GM12878 (cell line): ENCODE results near the gene HMGN4. TPM values are rescaled to one million over a fixed set of nuclear protein-coding genes. Genes with fewer than 3 reads are reported as not detected.

ENCODE experiments used
- CEBPB ChIP-seq, 2 experiments: fragments of 150-350 bp in 1 of 2; IDR thresholded peaks; 2 replicates each; pipeline ENCODE4 v1.6.1; 2012 to 2014; ENCODE audit warnings: low read depth in 2 of 2, low read length in 2 of 2, borderline replicate concordance in 1 of 2, inconsistent platforms in 1 of 2
- CREM ChIP-seq: IDR thresholded peaks from 2 replicates; pipeline ENCODE4 v1.6.1; 2014; ENCODE audit warnings: antibody characterized with exemption, low read depth
- DPF2 ChIP-seq: fragments of 450-650 bp; IDR thresholded peaks from 2 replicates; pipeline ENCODE4 v1.6.1; 2017; ENCODE audit warnings: mild to moderate bottlenecking
- EED ChIP-seq: sonication (generic); IDR thresholded peaks from 2 replicates; pipeline ENCODE4 v1.6.1; 2016; ENCODE audit warnings: antibody characterized with exemption, low read depth
- EZH2 ChIP-seq: IDR thresholded peaks from 2 replicates; pipeline ENCODE4 v1.6.1; 2012; ENCODE audit warnings: low read depth, mild to moderate bottlenecking, control low read depth, inconsistent platforms, low read length, borderline replicate concordance; ENCODE audit not compliant: control insufficient read depth
- GABPA ChIP-seq: IDR thresholded peaks from 2 replicates; pipeline ENCODE4 v1.6.1; 2014; ENCODE audit warnings: antibody characterized with exemption, low read depth, mild to moderate bottlenecking, inconsistent platforms
- GATAD2B ChIP-seq: fragments of 450-650 bp; conservative IDR thresholded peaks from 2 replicates; pipeline ENCODE4 v1.6.1; 2017; ENCODE audit warnings: low read depth, mild to moderate bottlenecking, moderate library complexity
- HDAC2 ChIP-seq: fragments of 200-600 bp; sonication (generic); IDR thresholded peaks from 2 replicates; pipeline ENCODE4 v1.6.1; 2017
- HSF1 ChIP-seq: fragments of 150-350 bp; IDR thresholded peaks from 2 replicates; pipeline ENCODE4 v1.6.1; 2014; ENCODE audit warnings: mild to moderate bottlenecking, low read depth, low read length
- IKZF1 ChIP-seq: fragments of 450-650 bp; conservative IDR thresholded peaks from 2 replicates; pipeline ENCODE4 v1.6.1; 2017; ENCODE audit warnings: antibody characterized with exemption, mild to moderate bottlenecking
- IRF3 ChIP-seq: fragments of 450-650 bp; IDR thresholded peaks from 2 replicates; pipeline ENCODE4 v1.6.1; 2014; ENCODE audit warnings: mild to moderate bottlenecking
- JUNB ChIP-seq: IDR thresholded peaks from 2 replicates; pipeline ENCODE4 v1.6.1; 2016; ENCODE audit warnings: antibody characterized with exemption, mild to moderate bottlenecking
- JUND ChIP-seq: IDR thresholded peaks from 2 replicates; pipeline ENCODE4 v1.6.1; 2012; ENCODE audit warnings: low read depth, mild to moderate bottlenecking, low read length, improper control_type of control experiment, moderate library complexity
- MEF2A ChIP-seq: IDR thresholded peaks from 2 replicates; pipeline ENCODE4 v1.6.1; 2011; ENCODE audit warnings: low read depth, mild to moderate bottlenecking, low read length, moderate library complexity; ENCODE audit not compliant: insufficient read depth
- MEF2B ChIP-seq: fragments of 450-650 bp; IDR thresholded peaks from 2 replicates; pipeline ENCODE4 v1.6.1; 2018; ENCODE audit warnings: mild to moderate bottlenecking, moderate library complexity; ENCODE audit not compliant: partially characterized antibody, poor library complexity, severe bottlenecking
- MLLT1 ChIP-seq: fragments of 450-650 bp; IDR thresholded peaks from 2 replicates; pipeline ENCODE4 v1.6.1; 2016; ENCODE audit warnings: mild to moderate bottlenecking
- NFXL1 ChIP-seq: fragments of 450-650 bp; IDR thresholded peaks from 2 replicates; pipeline ENCODE4 v1.6.1; 2017; ENCODE audit warnings: antibody characterized with exemption, mild to moderate bottlenecking, borderline replicate concordance
- NR2C1 ChIP-seq: fragments of 450-650 bp; IDR thresholded peaks from 2 replicates; pipeline ENCODE4 v1.6.1; 2017; ENCODE audit warnings: antibody characterized with exemption, mild to moderate bottlenecking, moderate library complexity
- PKNOX1 ChIP-seq: fragments of 450-650 bp; IDR thresholded peaks from 2 replicates; pipeline ENCODE4 v1.6.1; 2016; ENCODE audit warnings: mild to moderate bottlenecking
- RAD21 ChIP-seq: IDR thresholded peaks from 2 replicates; pipeline ENCODE4 v1.6.1; 2011; ENCODE audit warnings: mild to moderate bottlenecking, low read depth, low read length, moderate library complexity; ENCODE audit not compliant: insufficient read depth
- RUNX3 ChIP-seq: IDR thresholded peaks from 2 replicates; pipeline ENCODE4 v1.6.1; 2012; ENCODE audit warnings: low read length, inconsistent platforms
- SIX5 ChIP-seq: IDR thresholded peaks from 2 replicates; pipeline ENCODE4 v1.6.1; 2011; ENCODE audit warnings: mild to moderate bottlenecking, low read depth, low read length, moderate library complexity; ENCODE audit not compliant: severe bottlenecking
- SMARCA5 ChIP-seq: fragments of 450-650 bp; IDR thresholded peaks from 2 replicates; pipeline ENCODE4 v1.6.1; 2017; ENCODE audit warnings: mild to moderate bottlenecking
- SREBF1 ChIP-seq: IDR thresholded peaks from 2 replicates; pipeline ENCODE4 v1.6.1; 2012; ENCODE audit warnings: mild to moderate bottlenecking, low read length
- TARDBP ChIP-seq: IDR thresholded peaks from 2 replicates; pipeline ENCODE4 v1.6.1; 2016; ENCODE audit warnings: borderline replicate concordance
- YBX1 ChIP-seq: fragments of 450-650 bp; IDR thresholded peaks from 2 replicates; pipeline ENCODE4 v1.6.1; 2016; ENCODE audit warnings: antibody characterized with exemption
- ZNF207 ChIP-seq: fragments of 450-650 bp; IDR thresholded peaks from 2 replicates; pipeline ENCODE4 v1.6.1; 2014; ENCODE audit warnings: antibody characterized with exemption, mild to moderate bottlenecking, borderline replicate concordance
- ZNF274 ChIP-seq: IDR thresholded peaks from one replicate; pipeline ENCODE4 v1.8.0; 2011; ENCODE audit not compliant: insufficient read length, insufficient read depth
- ZNF622 ChIP-seq: fragments of 450-650 bp; IDR thresholded peaks from 2 replicates; pipeline ENCODE4 v1.6.1; 2017; ENCODE audit warnings: mild to moderate bottlenecking, inconsistent platforms
- polyA plus RNA-seq, 11 experiments: library from polyadenylated mRNA; depleted of rRNA in 4 of 11; unstranded in 6 of 11; stranded (reverse) in 5 of 11; fragments of >200 nt; fragmentation: Nextera tagmentation in 4 of 11; fragmentation: Illumina TruSeq in 1 of 11; extraction: Ambion mirVana in 4 of 11; extraction: Trizol in 1 of 11; gene quantifications; 1 replicate in 1 of 11; 2 replicates in 10 of 11; pipeline versions ENCODE4 v1.2.1 to v1.2.3, GENCODE V29; 2011 to 2016; ENCODE audit warnings: inconsistent platforms in 2 of 11, missing spikeins in 2 of 11, low read depth in 1 of 11
- total RNA-seq, 4 experiments: library from RNA; depleted of rRNA in 3 of 4; stranded (reverse); fragments of >200 nt in 3 of 4; fragmentation: Illumina TruSeq in 1 of 4; extraction: Trizol in 1 of 4; gene quantifications; 2 replicates each; pipeline versions ENCODE4 v1.2.1 to v1.2.3, GENCODE V29; 2013 to 2021

Gene HMGN4
- total and polyA plus RNA-seq, 10 of the 15 experiments (the other 5 are each of a cell fraction or from before 2014, with no cell fraction given), result 26.7 to 99.1 (median 76.7) TPM

GRCh38 chr6:26537160-26537845, 863 bp upstream of the HMGN4 start (continued):
- TF ChIP-seq SIX5, result peak; percentile 7
- TF ChIP-seq PKNOX1, result no peak
- TF ChIP-seq ZNF207, result peak; percentile 69; the same call in 1 of the 2 replicates
- TF ChIP-seq GABPA, result peak; percentile 44; the same call in 1 of the 2 replicates
- TF ChIP-seq MEF2A, result 0 out of 2 replicates have a peak, but pooled peaks have one; percentile 51
- no peak for TF ChIP-seq EZH2
- peak; percentile 89 for TF ChIP-seq IKZF1
- TF ChIP-seq RUNX3, result peak; percentile 55
- peak; percentile 80 for TF ChIP-seq CREM
- no peak for TF ChIP-seq MEF2B
- TF ChIP-seq HDAC2, result peak; percentile 80; the same call in 1 of the 2 replicates
- TF ChIP-seq SMARCA5, result peak; percentile 98
- TF ChIP-seq TARDBP, result peak; percentile 99
- TF ChIP-seq HSF1, result no peak
- TF ChIP-seq ZNF622, result no peak
- peak in 1 of 2 experiments; percentile 62; a peak in 1 of 4 replicates for TF ChIP-seq CEBPB (IDR thresholded peaks at IDR 0.05; ENCODE audit: borderline replicate concordance in 1 of 2, low read depth in 2 of 2, low read length in 2 of 2)
- no peak for TF ChIP-seq JUNB
- no peak for TF ChIP-seq ZNF274
- no peak for TF ChIP-seq NFXL1
- TF ChIP-seq NR2C1, result no peak
- no peak for TF ChIP-seq YBX1
- TF ChIP-seq SREBF1, result no peak
- no peak for TF ChIP-seq MLLT1
- no peak for TF ChIP-seq DPF2
- TF ChIP-seq GATAD2B, result peak; percentile 53; the same call in 1 of the 2 replicates
- no peak for TF ChIP-seq IRF3
- no peak for TF ChIP-seq JUND
- TF ChIP-seq RAD21, result no peak
- TF ChIP-seq EED, result peak; percentile 87
